Activated CD8-positive, alpha-beta T cell treated with anti-CD3 and anti-CD28 coated beads for 36 hours (primary cell): ENCODE results near the gene OAS2. TPM values are rescaled to one million over a fixed set of nuclear protein-coding genes. Genes with fewer than 3 reads are reported as not detected.

Experiments
- ATAC-seq: fragments of 200-7000 bp; cut with Tn5 transposase; one replicate; pipeline ENCODE4 v1.10.0; 2021; ENCODE audit warnings: mild to moderate bottlenecking, moderate library complexity
- CTCF ChIA-PET: fragments of 350-600 bp; sonication (Branson Sonifier 250); formaldehyde crosslinking; loops from one replicate; lab custom pipeline; 2021; ENCODE audit warnings: antibody characterized with exemption; lab: Charles Lee
- POLR2A ChIA-PET: fragments of 350-600 bp; sonication (Branson Sonifier 250); formaldehyde crosslinking; loops from one replicate; lab custom pipeline; 2021; ENCODE audit warnings: antibody characterized with exemption; lab: Charles Lee
- DNase-seq: peaks from one replicate; pipeline ENCODE4 v3.0.0-alpha.2; 2020
- H3K27ac Mint-ChIP-seq: one replicate; pipeline ENCODE4 v1.8.0; 2021; ENCODE audit warnings: mild to moderate bottlenecking, mixed read lengths
- H3K27me3 Mint-ChIP-seq: one replicate; pipeline ENCODE4 v1.8.0; 2021; ENCODE audit warnings: mixed read lengths
- H3K36me3 Mint-ChIP-seq: one replicate; pipeline ENCODE4 v1.8.0; 2021; ENCODE audit warnings: low read depth, mixed read lengths
- H3K4me1 Mint-ChIP-seq: one replicate; pipeline ENCODE4 v1.8.0; 2021; ENCODE audit warnings: low read depth, mixed read lengths
- H3K4me3 Mint-ChIP-seq: one replicate; pipeline ENCODE4 v1.8.0; 2021; ENCODE audit warnings: mild to moderate bottlenecking, moderate library complexity, mixed read lengths
- H3K9me3 Mint-ChIP-seq: one replicate; pipeline ENCODE4 v1.8.0; 2021; ENCODE audit warnings: mixed read lengths
- intact Hi-C: fragments of 100-400 bp; cut with micrococcal nuclease; formaldehyde crosslinking; loops from one replicate; pipeline ENCODE4 v1.10.0; 2022
- total RNA-seq, 2 experiments: library from RNA; stranded (reverse); gene quantifications; one replicate each; pipeline ENCODE4 v1.2.3, GENCODE V29; 2021
- TF ChIP-seq, protein P1 (sequence below): fragments of 200-600 bp; IDR thresholded peaks from one replicate; pipeline ENCODE4 v1.8.0; 2022; ENCODE audit warnings: antibody characterized with exemption, mild to moderate bottlenecking

Gene OAS2, protein sequence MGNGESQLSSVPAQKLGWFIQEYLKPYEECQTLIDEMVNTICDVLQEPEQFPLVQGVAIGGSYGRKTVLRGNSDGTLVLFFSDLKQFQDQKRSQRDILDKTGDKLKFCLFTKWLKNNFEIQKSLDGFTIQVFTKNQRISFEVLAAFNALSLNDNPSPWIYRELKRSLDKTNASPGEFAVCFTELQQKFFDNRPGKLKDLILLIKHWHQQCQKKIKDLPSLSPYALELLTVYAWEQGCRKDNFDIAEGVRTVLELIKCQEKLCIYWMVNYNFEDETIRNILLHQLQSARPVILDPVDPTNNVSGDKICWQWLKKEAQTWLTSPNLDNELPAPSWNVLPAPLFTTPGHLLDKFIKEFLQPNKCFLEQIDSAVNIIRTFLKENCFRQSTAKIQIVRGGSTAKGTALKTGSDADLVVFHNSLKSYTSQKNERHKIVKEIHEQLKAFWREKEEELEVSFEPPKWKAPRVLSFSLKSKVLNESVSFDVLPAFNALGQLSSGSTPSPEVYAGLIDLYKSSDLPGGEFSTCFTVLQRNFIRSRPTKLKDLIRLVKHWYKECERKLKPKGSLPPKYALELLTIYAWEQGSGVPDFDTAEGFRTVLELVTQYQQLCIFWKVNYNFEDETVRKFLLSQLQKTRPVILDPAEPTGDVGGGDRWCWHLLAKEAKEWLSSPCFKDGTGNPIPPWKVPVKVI
- total RNA-seq: 100 to 1,000 TPM in 1 of 2 experiments, 10 to 100 TPM in 1; 95.7 to 104 TPM

DNA sequence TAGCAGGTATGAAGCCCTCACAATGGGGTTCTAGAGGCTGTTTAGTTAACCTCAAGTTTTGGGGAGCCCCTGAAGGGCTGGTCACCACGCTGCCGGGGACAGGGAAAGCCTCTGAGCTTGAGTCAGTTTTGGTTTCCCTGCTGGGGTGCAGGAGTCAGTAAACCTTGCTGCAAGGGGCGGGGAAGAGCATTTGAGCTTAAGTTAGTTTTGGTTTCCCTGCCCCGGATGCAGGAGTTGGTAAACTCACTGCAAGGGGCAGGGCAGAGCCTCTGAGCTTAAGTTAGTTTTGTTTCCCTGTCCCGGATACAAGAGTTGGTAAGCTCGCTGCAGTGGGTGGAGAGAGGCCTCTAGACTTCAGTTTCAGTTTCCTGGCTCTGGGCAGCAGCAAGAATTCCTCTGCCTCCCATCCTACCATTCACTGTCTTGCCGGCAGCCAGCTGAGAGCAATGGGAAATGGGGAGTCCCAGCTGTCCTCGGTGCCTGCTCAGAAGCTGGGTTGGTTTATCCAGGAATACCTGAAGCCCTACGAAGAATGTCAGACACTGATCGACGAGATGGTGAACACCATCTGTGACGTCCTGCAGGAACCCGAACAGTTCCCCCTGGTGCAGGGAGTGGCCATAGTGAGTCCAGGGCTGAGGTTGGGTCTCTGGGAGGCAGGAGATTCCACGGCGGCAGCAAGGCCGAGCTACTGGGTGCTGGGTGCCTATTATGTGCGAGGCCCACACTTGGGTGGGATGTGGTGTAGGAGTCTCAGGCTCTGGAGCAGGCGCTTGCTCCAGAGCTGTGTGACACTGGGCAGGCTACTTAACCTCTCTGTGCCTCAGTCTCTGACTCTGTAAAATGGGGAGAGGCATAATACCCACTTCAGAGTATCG is at the start of gene OAS2:
TSS of gene OAS2 (plus strand) at position 357 of the 878 bp plus-strand sequence. CDS start at position 447, 90 bp downstream.
- Mint-ChIP-seq H3K4me1 (peaks cover 35% of the 10 kb centered on the region), H3K4me3 (peak within 1 kb of the TSS; percentile 99), H3K27me3 (no peaks in the 10 kb centered on the region), H3K36me3 (peaks cover 45% of the 10 kb centered on the region), H3K27ac (peak within 1 kb of the TSS; percentile 99), H3K9me3 (peaks cover 19% of the 10 kb centered on the region)
- ATAC-seq (peak; percentile 91), DNase-seq (peak; percentile 91)
- ChIA-PET CTCF (interaction anchor here (1.0 to 5.2 kb wide), 8 partner anchors 13 to 119 kb away, joined by 3 to 54 read pairs (median 8); partner anchors contain the start of genes OAS1 and OAS3), POLR2A (interaction anchor here (0.8 to 4.3 kb wide), 14 partner anchors 12 to 231 kb away, joined by 3 to 74 read pairs (median 5); partner anchors contain the start of genes DDX54, OAS1, OAS3 and RITA1)
- TF ChIP-seq, protein P1, sequence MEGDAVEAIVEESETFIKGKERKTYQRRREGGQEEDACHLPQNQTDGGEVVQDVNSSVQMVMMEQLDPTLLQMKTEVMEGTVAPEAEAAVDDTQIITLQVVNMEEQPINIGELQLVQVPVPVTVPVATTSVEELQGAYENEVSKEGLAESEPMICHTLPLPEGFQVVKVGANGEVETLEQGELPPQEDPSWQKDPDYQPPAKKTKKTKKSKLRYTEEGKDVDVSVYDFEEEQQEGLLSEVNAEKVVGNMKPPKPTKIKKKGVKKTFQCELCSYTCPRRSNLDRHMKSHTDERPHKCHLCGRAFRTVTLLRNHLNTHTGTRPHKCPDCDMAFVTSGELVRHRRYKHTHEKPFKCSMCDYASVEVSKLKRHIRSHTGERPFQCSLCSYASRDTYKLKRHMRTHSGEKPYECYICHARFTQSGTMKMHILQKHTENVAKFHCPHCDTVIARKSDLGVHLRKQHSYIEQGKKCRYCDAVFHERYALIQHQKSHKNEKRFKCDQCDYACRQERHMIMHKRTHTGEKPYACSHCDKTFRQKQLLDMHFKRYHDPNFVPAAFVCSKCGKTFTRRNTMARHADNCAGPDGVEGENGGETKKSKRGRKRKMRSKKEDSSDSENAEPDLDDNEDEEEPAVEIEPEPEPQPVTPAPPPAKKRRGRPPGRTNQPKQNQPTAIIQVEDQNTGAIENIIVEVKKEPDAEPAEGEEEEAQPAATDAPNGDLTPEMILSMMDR: no peak
- intact Hi-C loops: no loop called here

DNA sequence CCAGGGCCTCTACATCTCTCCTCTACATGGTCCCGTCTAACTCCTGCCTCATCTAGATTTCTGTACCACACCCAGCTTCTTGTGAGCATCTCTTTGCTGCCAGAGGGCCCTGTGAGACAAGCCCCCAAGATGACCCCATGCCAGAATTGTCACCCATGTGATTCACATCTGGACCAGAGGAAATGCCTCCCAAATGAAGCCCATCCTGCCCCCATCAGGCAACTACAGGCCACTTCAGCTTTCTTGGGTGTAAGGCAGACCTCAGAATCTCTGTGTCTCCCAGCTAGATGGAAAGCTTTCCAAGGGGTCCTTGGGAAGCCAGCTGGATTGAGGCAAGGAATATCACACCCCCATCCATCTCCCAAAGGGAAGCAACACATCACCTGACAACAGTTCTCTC is 49.3 kb upstream of the OAS2 start:
- ChIA-PET POLR2A (no interaction called here), CTCF (no interaction called here)
- H3K9me3 Mint-ChIP-seq: peaks cover 7% of the 10 kb centered on the region
- H3K4me1 Mint-ChIP-seq: no peaks in the 10 kb centered on the region
- no peak overlapping the region for H3K27ac Mint-ChIP-seq
- intact Hi-C loops: no loop called here
- no peak overlapping the region for H3K4me3 Mint-ChIP-seq
- TF ChIP-seq, protein P1: no peak
- no peaks in the 10 kb centered on the region for H3K36me3 Mint-ChIP-seq
- ATAC-seq (no peak), DNase-seq (no peak)
- H3K27me3 Mint-ChIP-seq: no peaks in the 10 kb centered on the region

DNA sequence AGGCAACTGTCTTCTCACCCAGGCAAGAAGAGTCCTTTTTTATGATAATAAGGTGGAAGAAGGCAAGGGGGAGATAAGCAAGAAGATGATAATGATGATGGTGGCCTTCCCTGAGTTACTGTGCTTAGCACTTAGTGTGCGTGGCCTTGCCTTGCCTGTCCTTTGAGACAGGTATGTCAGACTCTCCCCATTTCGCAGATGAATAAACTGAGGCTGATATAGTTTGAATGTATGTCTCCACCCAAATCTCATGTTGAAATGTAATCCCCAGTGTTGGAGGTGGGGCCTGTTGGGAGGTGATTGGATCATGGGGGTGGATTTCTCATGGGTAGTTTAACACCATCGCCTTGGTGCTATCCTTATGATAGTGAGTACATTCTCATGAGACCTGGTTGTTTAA is 48.6 kb upstream of the OAS2 start:
- Mint-ChIP-seq H3K27ac (no peak overlapping the region), H3K9me3 (peaks cover 7% of the 10 kb centered on the region), H3K4me1 (peaks cover 3% of the 10 kb centered on the region), H3K36me3 (no peaks in the 10 kb centered on the region), H3K4me3 (no peak overlapping the region), H3K27me3 (no peaks in the 10 kb centered on the region)
- ChIA-PET POLR2A (no interaction called here), CTCF (no interaction called here)
- TF ChIP-seq, protein P1: no peak
- intact Hi-C loops: no loop called here
- ATAC-seq (no peak), DNase-seq (no peak)

DNA sequence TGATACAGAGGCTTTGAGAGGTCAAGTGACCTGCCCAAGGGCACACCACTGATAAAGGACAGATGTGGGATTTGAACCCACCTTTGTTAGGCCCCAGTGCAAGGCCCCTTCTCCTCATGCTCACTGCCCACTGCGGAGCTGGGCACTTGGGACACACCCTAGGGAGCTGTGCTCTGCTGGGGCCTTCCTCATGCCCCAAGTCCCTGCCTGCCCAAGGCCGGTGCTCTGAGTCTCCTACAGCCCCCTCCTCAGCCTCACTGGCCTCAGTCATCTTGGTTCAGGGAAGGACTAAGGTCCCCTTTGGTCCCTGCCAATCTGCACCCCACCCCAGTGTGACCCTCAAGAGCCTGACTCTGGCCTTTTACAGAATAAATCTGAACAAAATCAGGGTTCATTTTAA is 48.0 kb upstream of the OAS2 start:
- intact Hi-C loops: no loop called here
- H3K9me3 Mint-ChIP-seq: peaks cover 7% of the 10 kb centered on the region
- ChIA-PET CTCF (interaction anchor here (1.2 kb wide), 1 partner anchor 23 kb away, joined by 4 read pairs; the partner anchor contains the start of gene OAS1), POLR2A (interaction anchor here (1.2 kb wide), 1 partner anchor 14 kb away, joined by 4 read pairs; no protein-coding TSS in a partner anchor)
- no peak for ATAC-seq
- H3K4me1 Mint-ChIP-seq: peaks cover 3% of the 10 kb centered on the region
- no peaks in the 10 kb centered on the region for H3K27me3 Mint-ChIP-seq
- TF ChIP-seq, protein P1: no peak
- H3K27ac Mint-ChIP-seq: no peak overlapping the region
- H3K4me3 Mint-ChIP-seq: no peak overlapping the region
- DNase-seq: no peak
- H3K36me3 Mint-ChIP-seq: no peaks in the 10 kb centered on the region
